GM19193 (cell line): ENCODE measurements around the gene OGG1.

Experiments
- POLR2A ChIP-seq: IDR thresholded peaks from 4 replicates; pipeline ENCODE4 v1.6.1; 2011; ENCODE audit not compliant: insufficient read depth, insufficient read length; ENCODE audit errors: extremely low read depth

OGG1 gene

DNA sequence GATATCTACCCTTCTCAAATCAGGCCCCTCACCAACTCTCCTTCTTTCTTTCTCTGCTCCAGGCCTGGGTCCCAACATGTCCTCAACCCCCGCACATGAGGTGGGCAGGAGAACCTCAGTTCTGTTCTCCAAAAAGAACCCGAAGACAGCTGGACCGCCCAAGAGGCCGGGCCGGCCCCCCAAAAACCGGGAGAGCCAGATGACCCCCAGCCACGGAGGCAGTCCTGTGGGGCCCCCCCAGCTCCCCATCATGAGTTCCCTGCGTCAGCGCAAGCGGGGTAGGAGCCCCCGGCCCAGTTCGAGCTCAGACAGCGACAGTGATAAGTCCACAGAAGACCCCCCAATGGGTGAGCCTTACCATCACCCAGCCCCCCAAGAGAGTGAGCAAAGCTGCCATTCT lies 5.6 kb upstream of the OGG1 start:
- TF ChIP-seq POLR2A: no peak

- no peak for TF ChIP-seq POLR2A
Measured at GRCh38 chr3:9745521-9745920, 4.2 kb upstream of the OGG1 start.

- no peak for TF ChIP-seq POLR2A
Measured at GRCh38 chr3:9746330-9746729, 3.4 kb upstream of the OGG1 start.

DNA sequence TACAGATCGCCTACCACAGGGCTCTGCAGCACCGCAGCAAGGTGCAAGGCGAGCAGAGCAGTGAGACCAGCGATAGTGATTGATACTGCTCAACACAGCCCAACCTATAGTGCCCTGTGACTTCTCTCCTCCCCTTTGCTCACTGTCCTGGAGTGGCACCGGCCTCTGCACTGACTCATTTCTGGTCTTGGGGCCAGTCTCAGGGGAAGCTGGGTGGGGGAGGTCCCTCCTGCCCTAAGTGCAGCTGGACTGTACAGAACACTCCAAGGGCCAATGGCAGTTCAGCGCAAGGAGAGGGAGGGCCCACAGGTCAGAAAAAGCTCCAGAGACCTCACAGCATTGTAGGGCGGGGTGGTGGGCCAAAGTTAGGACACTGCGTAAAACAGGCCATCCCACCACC lies 2.5 kb upstream of the OGG1 start:
- TF ChIP-seq POLR2A: no peak

DNA sequence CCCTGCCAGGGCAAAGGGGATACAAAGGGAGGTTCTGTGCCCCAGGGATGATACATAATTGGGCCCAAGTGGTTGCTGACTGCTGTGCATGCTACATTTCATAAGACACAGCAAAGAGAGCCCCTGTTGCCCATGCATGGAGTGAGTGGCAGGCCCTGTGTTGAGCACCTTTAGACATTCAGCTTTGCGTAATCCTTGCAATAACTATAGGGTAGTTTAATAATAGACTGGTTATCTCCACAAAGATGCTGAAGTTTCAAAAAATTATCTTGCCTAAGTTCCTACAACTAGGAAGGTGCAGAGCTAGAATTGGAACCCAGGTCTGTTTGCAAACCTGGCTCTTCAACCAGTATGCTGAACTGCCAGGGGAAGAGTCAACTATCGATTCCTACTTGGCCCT lies 1.7 kb upstream of the OGG1 start:
- no peak for TF ChIP-seq POLR2A

DNA sequence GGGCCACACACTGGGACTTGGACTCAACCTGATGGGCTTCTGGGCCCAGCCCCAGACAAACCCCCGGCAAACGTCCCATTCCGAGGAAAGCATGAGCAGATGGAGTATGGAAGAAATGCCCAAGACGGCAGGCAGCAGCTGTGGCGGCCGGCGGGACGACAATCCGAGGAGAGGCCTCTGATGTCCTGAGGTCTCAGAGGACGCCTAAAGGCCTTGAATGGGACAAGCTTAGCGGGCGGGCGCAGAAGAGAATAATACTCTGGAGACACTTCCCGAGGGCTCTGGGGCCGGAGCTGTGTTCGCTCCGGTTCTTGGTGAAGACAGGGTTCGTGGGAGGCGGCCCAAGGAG lies 482 bp upstream of the OGG1 start:
- TF ChIP-seq POLR2A: no peak

DNA sequence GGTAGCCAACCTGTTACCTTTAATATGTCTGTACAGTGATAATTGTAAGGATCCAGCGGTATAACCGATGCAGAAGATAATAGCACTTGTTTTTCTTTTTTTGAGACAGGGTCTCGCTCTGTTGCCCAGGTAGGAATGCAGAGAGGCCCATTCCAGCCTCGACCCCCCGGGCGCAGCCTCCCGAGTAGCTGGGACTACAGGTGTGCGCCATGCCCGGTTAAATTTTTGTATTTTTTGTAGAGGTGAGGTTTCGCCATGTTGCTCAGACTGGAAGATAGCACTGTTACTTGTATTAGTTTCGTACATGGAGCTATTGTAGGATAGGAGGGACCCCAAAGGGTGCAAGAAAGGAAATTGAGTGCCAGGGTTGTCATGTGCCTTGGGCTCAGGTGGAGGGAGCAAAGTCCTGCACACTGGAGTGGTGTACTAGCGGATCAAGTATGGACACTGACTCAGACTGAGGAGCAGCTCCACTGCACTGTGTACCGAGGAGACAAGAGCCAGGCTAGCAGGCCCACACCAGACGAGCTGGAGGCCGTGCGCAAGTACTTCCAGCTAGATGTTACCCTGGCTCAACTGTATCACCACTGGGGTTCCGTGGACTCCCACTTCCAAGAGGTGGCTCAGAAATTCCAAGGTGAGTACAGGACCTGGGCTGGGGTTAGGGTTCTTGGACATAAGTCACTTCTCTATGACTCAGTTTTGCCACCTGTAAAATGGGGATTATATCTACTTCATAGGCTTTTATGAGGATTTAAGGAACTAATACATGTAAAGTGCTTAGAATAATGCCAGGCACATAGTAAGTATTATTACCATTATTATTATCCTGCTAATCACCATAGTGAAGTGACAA lies 1.0 kb downstream of the OGG1 start:
- TF ChIP-seq POLR2A: no peak

DNA sequence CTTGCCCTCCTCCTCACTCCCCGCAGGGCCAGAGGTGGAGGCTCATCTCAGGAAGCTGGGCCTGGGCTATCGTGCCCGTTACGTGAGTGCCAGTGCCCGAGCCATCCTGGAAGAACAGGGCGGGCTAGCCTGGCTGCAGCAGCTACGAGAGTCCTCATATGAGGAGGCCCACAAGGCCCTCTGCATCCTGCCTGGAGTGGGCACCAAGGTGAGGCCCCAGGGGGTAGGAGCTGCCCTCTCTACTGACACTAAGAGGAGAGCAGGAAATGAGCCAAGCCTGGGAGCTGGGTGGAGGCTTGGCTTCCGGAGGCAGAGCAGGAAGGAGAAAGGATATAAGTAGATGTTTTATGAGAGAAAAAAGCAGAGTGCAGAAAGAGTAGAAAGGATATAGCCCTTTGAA lies 4.9 kb downstream of the OGG1 start:
- TF ChIP-seq POLR2A: no peak

- no peak for TF ChIP-seq POLR2A
Measured at GRCh38 chr3:9757427-9757826, 7.7 kb downstream of the OGG1 start.

DNA sequence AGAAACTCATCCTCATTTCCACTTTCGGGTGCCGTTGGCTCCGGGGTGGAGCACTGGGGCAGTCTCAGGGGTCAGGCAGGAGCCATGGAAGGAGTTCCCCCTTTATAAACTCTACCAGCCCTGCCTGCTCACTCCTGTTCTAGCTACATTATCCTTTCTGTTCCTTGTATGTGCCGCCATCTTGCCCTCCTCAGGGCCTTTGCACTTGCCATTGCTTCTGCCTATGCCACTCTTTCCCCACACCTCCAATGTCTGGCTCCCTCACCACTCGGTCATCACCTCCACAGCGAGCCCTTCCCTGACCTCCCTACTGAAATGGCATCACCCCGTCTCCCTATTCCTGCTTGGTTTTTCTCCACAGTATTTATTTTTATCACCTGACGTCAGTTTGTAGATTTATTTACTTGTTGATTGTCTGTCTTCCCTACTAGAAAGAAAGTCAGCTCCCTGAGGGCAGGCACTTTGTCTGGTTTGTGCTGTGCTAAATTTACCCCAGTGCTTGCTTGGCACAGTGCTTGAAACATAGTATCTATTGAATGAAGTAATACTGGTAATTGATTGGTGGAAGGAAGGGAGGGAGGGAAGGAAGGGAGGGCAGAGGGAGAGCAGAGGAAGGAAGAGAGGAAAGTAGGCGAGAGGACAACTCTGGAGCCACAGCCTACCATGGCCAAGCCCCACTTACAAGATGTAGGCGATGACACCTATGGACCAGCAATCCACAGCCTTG lies 11.2 kb downstream of the OGG1 start:
- no peak for TF ChIP-seq POLR2A

DNA sequence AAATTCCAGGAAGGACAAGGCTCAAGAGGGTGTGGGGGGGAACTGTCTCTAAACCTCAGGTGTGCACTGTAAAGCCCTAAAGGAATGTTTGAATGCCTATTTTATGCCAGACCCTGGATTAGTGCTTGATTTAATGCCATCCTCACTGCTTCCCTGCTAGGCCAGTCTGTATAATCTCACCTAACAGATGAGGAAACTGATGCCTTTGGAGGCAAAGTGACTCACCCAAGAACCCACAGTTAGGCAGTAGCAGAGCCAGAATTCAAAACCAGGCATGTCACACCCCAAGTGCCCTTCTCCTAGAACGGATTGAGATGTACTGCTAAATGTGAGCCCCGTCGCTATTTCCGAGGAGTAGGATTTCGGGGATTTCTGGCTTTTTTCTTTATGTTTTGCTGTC lies 12.2 kb downstream of the OGG1 start:
- TF ChIP-seq POLR2A: no peak

GRCh38 chr3:9762871-9763270 lies 13.1 kb downstream of the OGG1 start:
- no peak for TF ChIP-seq POLR2A

- no peak for TF ChIP-seq POLR2A
Measured at GRCh38 chr3:9765865-9766264, 16.1 kb downstream of the OGG1 start.

GRCh38 chr3:9767418-9767817 lies 17.7 kb downstream of the OGG1 start:
- TF ChIP-seq POLR2A: no peak

DNA sequence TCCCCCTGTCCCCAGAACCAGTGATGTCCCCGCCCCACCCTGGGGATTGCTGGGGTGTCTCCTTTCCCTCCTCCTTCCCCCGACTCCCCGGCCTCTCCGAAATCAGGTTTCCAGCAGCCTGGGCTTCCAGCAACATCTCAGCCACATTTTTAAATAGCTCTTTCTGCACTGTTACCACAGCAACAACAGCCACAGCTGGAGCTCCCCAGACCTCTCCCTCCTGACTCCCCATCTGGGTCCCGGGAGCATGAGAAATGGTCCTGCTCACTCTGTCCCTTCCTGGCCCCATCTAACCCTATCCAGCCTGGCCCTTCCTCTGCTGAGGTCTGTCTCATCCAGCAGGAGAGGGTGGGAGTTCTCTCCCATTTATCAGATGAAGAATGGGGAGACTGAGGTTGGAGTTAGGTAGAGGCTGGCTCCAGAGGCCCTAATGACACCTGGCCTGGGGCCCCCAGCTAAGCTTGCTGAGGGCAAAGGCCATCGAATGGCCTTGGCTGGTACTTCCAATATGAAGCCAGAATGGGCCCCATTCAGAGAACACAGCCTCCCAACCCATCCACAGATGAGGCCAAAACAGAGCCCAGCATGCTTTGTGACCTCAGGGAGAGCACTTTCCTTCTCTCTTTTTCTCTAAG lies 18.5 kb downstream of the OGG1 start:
- TF ChIP-seq POLR2A: no peak

DNA sequence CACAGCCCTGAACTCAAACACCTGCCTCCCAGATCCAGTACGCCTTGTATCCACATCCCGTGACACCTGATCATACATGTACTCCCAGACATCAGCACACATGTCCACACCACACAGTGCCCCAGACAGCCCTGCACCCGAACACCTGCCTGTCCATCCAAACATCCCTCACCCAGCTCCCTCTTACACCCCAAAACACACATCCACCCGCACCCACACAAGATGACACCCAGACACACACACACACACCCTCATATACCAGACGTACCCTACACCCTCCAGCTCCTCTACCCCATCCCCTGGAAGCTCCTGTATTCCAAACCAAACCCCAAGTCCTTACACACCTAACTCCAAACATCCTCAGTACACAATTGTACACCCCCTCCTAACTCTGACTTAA lies 19.3 kb downstream of the OGG1 start:
- no peak for TF ChIP-seq POLR2A

- TF ChIP-seq POLR2A: no peak
Measured at GRCh38 chr3:9769426-9770275, 19.9 kb downstream of the OGG1 start, which contains the start of gene CAMK1. Gene CAMK1 (minus strand): TSS chr3:9769947. CDS start chr3:9767749, 2,198 bp downstream.
